ENCODE measurements around the gene NAGS.
"Not testable (repeated sequence)": the region's sequence is repeated elsewhere in the genome, so short reads cannot be mapped to it uniquely, and the experiment has no call there.

Gene NAGS

DNA sequence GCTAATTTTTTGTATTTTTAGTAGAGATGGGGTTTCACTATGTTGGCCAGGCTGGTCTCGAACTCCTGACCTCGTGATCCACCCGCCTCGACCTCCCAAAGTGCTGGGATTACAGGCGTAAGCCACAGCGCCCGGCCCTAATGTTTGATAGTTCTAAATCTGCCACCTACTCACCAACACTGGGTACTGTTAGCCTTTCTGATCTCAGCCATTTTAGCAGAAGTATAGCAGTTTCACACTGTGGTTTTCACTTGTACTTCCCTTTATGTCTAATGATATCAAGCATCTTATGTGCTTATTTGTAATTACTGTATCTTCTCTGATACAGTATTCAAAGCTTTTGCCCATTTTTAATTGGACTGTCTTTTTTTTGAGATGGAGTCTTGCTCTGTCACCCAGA, 42.5 kb downstream of the NAGS start:
- not testable (repeated sequence) for DNase-seq

DNA sequence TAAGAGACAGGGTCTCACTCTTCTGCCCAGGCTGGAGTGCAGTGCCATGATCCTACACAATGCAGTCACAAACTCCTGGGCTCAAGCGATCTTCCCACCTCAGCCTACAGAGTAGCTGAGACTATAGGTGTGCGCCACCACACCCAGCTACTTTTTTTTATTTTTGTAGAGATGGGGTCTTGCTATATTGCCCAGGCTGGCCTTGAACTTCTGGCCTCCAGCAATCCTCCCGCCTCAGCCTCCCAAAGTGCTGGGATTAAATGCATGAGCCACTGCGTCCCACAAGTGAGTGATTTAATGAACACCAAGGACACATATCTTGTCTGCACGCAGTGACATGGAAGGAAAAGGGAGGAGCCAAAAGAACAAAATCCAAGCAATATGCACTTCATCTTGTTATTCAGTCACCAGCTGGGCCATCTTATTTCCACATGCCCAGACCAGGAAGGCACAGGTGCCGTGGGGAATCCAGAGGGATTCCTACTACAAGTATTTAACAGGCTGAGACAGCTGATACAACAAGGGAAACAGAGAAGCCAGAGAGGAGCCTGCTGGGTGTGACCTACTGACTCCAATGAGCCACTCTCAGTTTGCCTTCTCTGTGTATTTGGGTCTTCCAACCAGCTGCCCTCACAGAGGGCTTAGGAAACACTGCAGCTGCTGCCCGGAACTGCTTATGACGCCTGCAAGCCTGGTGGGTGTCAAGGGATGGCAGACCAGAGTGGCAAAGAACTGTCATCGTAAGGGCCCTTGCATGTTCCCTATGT, 45.1 kb downstream of the NAGS start:
- no peak for DNase-seq

DNA sequence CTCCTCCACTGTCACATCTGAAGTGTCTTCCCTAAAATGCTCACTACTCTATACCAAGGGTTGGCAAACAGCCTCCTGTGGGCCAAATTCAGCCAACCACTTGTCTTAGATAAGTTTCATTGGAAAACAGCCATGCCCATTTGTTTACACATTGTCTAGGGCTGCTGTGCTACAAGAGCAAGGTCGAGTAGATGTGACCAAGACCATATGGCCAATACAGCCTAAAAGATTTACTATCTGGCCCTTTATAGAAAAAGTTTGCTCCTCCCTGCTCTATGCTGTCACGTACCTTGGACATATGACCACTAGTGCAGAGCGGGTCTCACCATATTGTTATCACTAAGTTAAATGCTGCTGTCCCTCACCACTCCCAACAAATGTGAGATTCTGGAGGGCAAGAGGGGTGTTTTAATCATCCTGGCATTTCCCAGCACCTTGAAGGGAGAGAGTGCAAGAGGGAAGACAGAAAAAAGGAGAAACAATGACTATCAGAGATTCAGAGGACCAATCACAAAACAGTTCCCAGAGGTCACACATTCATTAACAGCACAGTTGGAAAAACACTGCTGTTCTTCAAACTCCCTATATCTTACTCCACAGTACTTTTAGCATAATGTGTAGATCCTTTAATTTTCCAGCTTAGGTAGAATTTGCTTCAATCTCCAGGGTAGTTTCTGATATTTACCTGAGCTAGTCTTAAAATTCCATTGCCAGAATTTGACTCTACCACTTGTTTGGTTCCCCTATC, 48.9 kb downstream of the NAGS start:
- DNase-seq, result no peak

Data from NCI-H345 (cell line).